GM12878 (cell line): ENCODE results near the gene GTF2F2. TPM values are rescaled to one million over a fixed set of nuclear protein-coding genes. Genes with fewer than 3 reads are reported as not detected.

Experiments used
- ATAC-seq: fragments of 200-7000 bp; cut with Tn5 transposase; 3 replicates; pipeline ENCODE4 v1.9.1; 2020; ENCODE audit warnings: mild to moderate bottlenecking, moderate library complexity
- BruUV-seq: library from RNA; stranded (reverse); fragments of 400-500 nt; replicated peaks from 2 replicates; lab custom pipeline; 2021; lab: Mats Ljungman, UMichigan
- CTCF ChIA-PET: fragments of 300-600 bp; sonication (Branson Sonifier 250); formaldehyde crosslinking; extraction: SDS; loops from one replicate; lab custom pipeline; 2021; ENCODE audit warnings: inconsistent platforms; lab: Yijun Ruan, JAX
- POLR2A ChIA-PET: fragments of 350-600 bp; formaldehyde crosslinking; extraction: SDS; loops from one replicate; lab custom pipeline; 2021; ENCODE audit warnings: inconsistent platforms; lab: Charles Lee
- RAD21 ChIA-PET: fragments of 300-600 bp; sonication (Branson Sonifier 250); formaldehyde crosslinking; loops from one replicate; lab custom pipeline; 2023; ENCODE audit warnings: antibody characterized with exemption; ENCODE audit not compliant: unreplicated experiment; lab: Charles Lee
- SMC1A ChIA-PET: fragments of 300-600 bp; sonication (Branson Sonifier 250); formaldehyde crosslinking; loops from one replicate; lab custom pipeline; 2023; ENCODE audit not compliant: unreplicated experiment, uncharacterized antibody; lab: Charles Lee
- DNase-seq: peaks from one replicate; pipeline ENCODE4 v3.0.0-alpha.2; 2011; ENCODE audit warnings: low read depth, low spot score
- FAIRE-seq: peaks from 3 replicates; lab custom pipeline; 2011; peaks lifted over from hg19 to GRCh38; lab: Jason Lieb, UNC
- H2AFZ ChIP-seq: 2 replicates; pipeline ENCODE4 v1.6.0; 2011; ENCODE audit warnings: low read depth, low read length, control low read depth; ENCODE audit not compliant: control insufficient read depth
- H3K27ac ChIP-seq: 2 replicates; pipeline ENCODE4 v1.5.1; 2011; ENCODE audit warnings: control low read depth; ENCODE audit not compliant: control insufficient read depth, insufficient read depth
- H3K27me3 ChIP-seq, 2 experiments: replicated peaks in 1 of 2; 2 replicates each; pipeline versions ENCODE4 v1.6.0 to v1.6.1; 2011; ENCODE audit warnings: low read length in 1 of 2; ENCODE audit not compliant: control insufficient read depth in 2 of 2, insufficient read depth in 2 of 2
- H3K36me3 ChIP-seq, 2 experiments: 2 replicates each; pipeline ENCODE4 v1.5.1; 2011; ENCODE audit warnings: low read length in 1 of 2; ENCODE audit not compliant: control insufficient read depth in 2 of 2, insufficient read depth in 2 of 2
- H3K4me1 ChIP-seq: 2 replicates; pipeline ENCODE4 v1.6.1; 2011; ENCODE audit warnings: mild to moderate bottlenecking, low read length, moderate library complexity, mixed read lengths; ENCODE audit not compliant: control insufficient read depth, insufficient read depth
- H3K4me2 ChIP-seq: 2 replicates; pipeline ENCODE4 v1.6.0; 2011; ENCODE audit warnings: control low read depth; ENCODE audit not compliant: control insufficient read depth, insufficient read depth
- H3K4me3 ChIP-seq: fragments of 200-600 bp; sonication (generic); 2 replicates; pipeline ENCODE4 v1.5.1; 2016
- H3K79me2 ChIP-seq: 2 replicates; pipeline ENCODE4 v1.6.0; 2011; ENCODE audit warnings: low read length; ENCODE audit not compliant: control insufficient read depth, insufficient read depth
- H3K9ac ChIP-seq: 2 replicates; pipeline ENCODE4 v1.8.0; 2011; ENCODE audit warnings: low read length, control low read depth, mixed read lengths; ENCODE audit not compliant: control insufficient read depth, insufficient read depth
- H3K9me3 ChIP-seq: replicated peaks from 3 replicates; pipeline ENCODE4 v1.5.1; 2011; ENCODE audit warnings: mild to moderate bottlenecking, low read length; ENCODE audit not compliant: control insufficient read depth, insufficient read depth
- H4K20me1 ChIP-seq: 2 replicates; pipeline ENCODE4 v1.6.0; 2011; ENCODE audit not compliant: control insufficient read depth, insufficient read depth
- DPF2 ChIP-seq: fragments of 450-650 bp; IDR thresholded peaks from 2 replicates; pipeline ENCODE4 v1.6.1; 2017; ENCODE audit warnings: mild to moderate bottlenecking
- RBBP5 ChIP-seq: fragments of 200-600 bp; sonication (generic); conservative IDR thresholded peaks from 2 replicates; pipeline ENCODE4 v1.6.1; 2016
- SMC3 ChIP-seq: IDR thresholded peaks from 2 replicates; pipeline ENCODE4 v1.6.1; 2011; ENCODE audit warnings: low read length, improper control_type of control experiment, borderline replicate concordance
- WGBS: methylation state at CpG from one replicate; pipeline ENCODE4 v1.1.6; 2016; ENCODE audit warnings: low lambda C conversion rate; ENCODE audit not compliant: insufficient replicate concordance, insufficient coverage; ENCODE audit errors: missing lambda C conversion rate; 5-methylcytosine and 5-hydroxymethylcytosine counted together
- in situ Hi-C: fragments of 300-500 bp; cut with MboI; formaldehyde crosslinking; loops from 9 replicates; pipeline ENCODE4 v1.14.3; 2018; ENCODE audit warnings: mixed read lengths
- intact Hi-C: fragments of 100-400 bp; cut with micrococcal nuclease; formaldehyde crosslinking; loops from one replicate; pipeline ENCODE4 v1.14.2; 2022; ENCODE audit not compliant: unreplicated experiment
- polyA plus RNA-seq, 11 experiments: library from polyadenylated mRNA; depleted of rRNA in 4 of 11; unstranded in 6 of 11; stranded (reverse) in 5 of 11; fragments of >200 nt; fragmentation: Nextera tagmentation in 4 of 11; fragmentation: Illumina TruSeq in 1 of 11; extraction: Ambion mirVana in 4 of 11; extraction: Trizol in 1 of 11; gene quantifications; 1 replicate in 1 of 11; 2 replicates in 10 of 11; pipeline versions ENCODE4 v1.2.1 to v1.2.3, GENCODE V29; 2011 to 2016; ENCODE audit warnings: inconsistent platforms in 2 of 11, missing spikeins in 2 of 11, low read depth in 1 of 11
- total RNA-seq, 4 experiments: library from RNA; depleted of rRNA in 3 of 4; stranded (reverse); fragments of >200 nt in 3 of 4; fragmentation: Illumina TruSeq in 1 of 4; extraction: Trizol in 1 of 4; gene quantifications; 2 replicates each; pipeline versions ENCODE4 v1.2.1 to v1.2.3, GENCODE V29; 2013 to 2021
- TF ChIP-seq, protein P1 (sequence below): IDR thresholded peaks from 2 replicates; pipeline ENCODE4 v1.6.1; 2012; ENCODE audit warnings: improper control_type of control experiment, low read depth, low read length; ENCODE audit not compliant: insufficient replicate concordance

The GTF2F2 gene
- total and polyA plus RNA-seq, 10 of the 15 experiments (the other 5 are each of a cell fraction or from before 2014, with no cell fraction given), result 14.5 to 30.8 (median 22.6) TPM

DNA sequence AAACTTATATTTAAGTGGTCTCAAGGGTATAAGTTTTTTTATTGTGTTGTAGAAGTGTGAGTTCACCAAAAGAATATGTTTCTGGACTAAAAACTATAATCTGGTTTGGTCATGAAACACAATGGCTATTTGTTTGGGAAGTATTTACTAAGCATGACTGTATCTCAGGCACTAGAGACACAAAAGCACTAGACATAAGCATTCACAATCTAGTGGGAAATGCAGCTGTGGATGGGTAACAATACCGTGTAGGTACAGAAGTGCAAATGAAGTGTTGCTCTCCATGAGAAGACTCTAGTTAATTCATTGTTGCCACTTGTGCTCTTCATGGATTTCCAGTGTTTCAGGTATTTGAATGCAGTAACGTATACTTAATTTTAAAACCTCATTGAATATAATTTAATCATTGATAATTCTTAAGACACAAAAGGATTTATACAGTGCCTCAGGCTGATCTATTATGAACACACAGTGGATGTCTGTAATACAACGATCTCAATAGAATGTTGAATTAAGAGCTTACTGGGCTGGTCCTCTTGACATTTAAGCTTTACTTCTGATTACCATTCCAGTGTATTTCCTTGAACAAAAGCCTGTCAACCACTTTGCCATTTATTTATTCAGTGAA lies 169.7 kb downstream of the GTF2F2 start:
- ATAC-seq (no peak), DNase-seq (no peak), FAIRE-seq (no peak)
- Histone ChIP-seq H3K4me1 (no peaks in the 10 kb centered on the region), H3K9me3 (no peaks in the 10 kb centered on the region), H3K4me3 (no peak overlapping the region), H3K36me3 (no peaks in the 10 kb centered on the region), H2AFZ (no peak overlapping the region), H4K20me1 (no peaks in the 10 kb centered on the region), H3K79me2 (no peaks in the 10 kb centered on the region), H3K27me3 (no peaks in the 10 kb centered on the region), H3K27ac (no peak overlapping the region), H3K4me2 (no peak overlapping the region), H3K9ac (no peak overlapping the region)
- ChIA-PET CTCF (interaction anchor here (1.1 to 1.5 kb wide), 3 partner anchors 9 to 242 kb away, joined by 3 to 9 read pairs (median 4); no protein-coding TSS in a partner anchor), POLR2A (interaction anchor here (1.3 kb wide), 1 partner anchor 16 kb away, joined by 3 read pairs; no protein-coding TSS in a partner anchor), SMC1A (interaction anchor here (0.8 to 1.6 kb wide), 2 partner anchors 24 to 38 kb away, joined by 3 to 4 read pairs; no protein-coding TSS in a partner anchor), RAD21 (interaction anchor here (1.8 kb wide), 1 partner anchor 9 kb away, joined by 5 read pairs; no protein-coding TSS in a partner anchor)
- TF ChIP-seq, protein P1, sequence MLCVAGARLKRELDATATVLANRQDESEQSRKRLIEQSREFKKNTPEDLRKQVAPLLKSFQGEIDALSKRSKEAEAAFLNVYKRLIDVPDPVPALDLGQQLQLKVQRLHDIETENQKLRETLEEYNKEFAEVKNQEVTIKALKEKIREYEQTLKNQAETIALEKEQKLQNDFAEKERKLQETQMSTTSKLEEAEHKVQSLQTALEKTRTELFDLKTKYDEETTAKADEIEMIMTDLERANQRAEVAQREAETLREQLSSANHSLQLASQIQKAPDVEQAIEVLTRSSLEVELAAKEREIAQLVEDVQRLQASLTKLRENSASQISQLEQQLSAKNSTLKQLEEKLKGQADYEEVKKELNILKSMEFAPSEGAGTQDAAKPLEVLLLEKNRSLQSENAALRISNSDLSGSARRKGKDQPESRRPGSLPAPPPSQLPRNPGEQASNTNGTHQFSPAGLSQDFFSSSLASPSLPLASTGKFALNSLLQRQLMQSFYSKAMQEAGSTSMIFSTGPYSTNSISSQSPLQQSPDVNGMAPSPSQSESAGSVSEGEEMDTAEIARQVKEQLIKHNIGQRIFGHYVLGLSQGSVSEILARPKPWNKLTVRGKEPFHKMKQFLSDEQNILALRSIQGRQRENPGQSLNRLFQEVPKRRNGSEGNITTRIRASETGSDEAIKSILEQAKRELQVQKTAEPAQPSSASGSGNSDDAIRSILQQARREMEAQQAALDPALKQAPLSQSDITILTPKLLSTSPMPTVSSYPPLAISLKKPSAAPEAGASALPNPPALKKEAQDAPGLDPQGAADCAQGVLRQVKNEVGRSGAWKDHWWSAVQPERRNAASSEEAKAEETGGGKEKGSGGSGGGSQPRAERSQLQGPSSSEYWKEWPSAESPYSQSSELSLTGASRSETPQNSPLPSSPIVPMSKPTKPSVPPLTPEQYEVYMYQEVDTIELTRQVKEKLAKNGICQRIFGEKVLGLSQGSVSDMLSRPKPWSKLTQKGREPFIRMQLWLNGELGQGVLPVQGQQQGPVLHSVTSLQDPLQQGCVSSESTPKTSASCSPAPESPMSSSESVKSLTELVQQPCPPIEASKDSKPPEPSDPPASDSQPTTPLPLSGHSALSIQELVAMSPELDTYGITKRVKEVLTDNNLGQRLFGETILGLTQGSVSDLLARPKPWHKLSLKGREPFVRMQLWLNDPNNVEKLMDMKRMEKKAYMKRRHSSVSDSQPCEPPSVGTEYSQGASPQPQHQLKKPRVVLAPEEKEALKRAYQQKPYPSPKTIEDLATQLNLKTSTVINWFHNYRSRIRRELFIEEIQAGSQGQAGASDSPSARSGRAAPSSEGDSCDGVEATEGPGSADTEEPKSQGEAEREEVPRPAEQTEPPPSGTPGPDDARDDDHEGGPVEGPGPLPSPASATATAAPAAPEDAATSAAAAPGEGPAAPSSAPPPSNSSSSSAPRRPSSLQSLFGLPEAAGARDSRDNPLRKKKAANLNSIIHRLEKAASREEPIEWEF, result no peak
- no peak for TF ChIP-seq RBBP5
- TF ChIP-seq DPF2, result no peak
- no peak for TF ChIP-seq SMC3
- intact Hi-C loops (no loop called here), in situ Hi-C loops (no loop called here)
- no TSS peak for BruUV-seq
- WGBS, result 83% methylated on average over 3 of the region's 3 CpGs
